Mesenchymal stem cell (in vitro differentiated cells and primary cell): Measurements from ENCODE around the gene CXCR6. TPM values are rescaled to one million over a fixed set of nuclear protein-coding genes. Genes with fewer than 3 reads are reported as not detected.
A peak's percentile ranks its signal among the peaks of the same experiment; 100 is the strongest.

ENCODE experiments used
- DNase-seq: peaks from one replicate; pipeline ENCODE4 v3.0.0-alpha.2; 2013
- H2AFZ ChIP-seq: one replicate; pipeline ENCODE4 v1.6.1; 2013; ENCODE audit warnings: low read depth, mild to moderate bottlenecking, control low read depth, inconsistent platforms, low read length, moderate library complexity
- H2AK5ac ChIP-seq: 2 replicates; pipeline ENCODE4 v1.6.1; 2013; ENCODE audit warnings: low read length, moderate library complexity, mild to moderate bottlenecking, inconsistent platforms; ENCODE audit not compliant: severe bottlenecking
- H2BK120ac ChIP-seq: one replicate; pipeline ENCODE4 v1.6.1; 2013; ENCODE audit warnings: low read depth, mild to moderate bottlenecking, inconsistent platforms, low read length, moderate library complexity
- H2BK12ac ChIP-seq, 2 experiments: one replicate each; pipeline ENCODE4 v1.6.1; 2013; ENCODE audit warnings: inconsistent platforms in 2 of 2, low read length in 2 of 2, mild to moderate bottlenecking in 2 of 2, moderate library complexity in 2 of 2, control low read depth in 1 of 2
- H2BK15ac ChIP-seq: one replicate; pipeline ENCODE4 v1.6.1; 2013; ENCODE audit warnings: mild to moderate bottlenecking, low read depth, inconsistent platforms; ENCODE audit not compliant: poor library complexity, severe bottlenecking
- H2BK5ac ChIP-seq: 2 replicates; pipeline ENCODE4 v1.6.1; 2013; ENCODE audit warnings: low read depth, mild to moderate bottlenecking, low read length, control low read depth, inconsistent platforms; ENCODE audit not compliant: poor library complexity, severe bottlenecking
- H3K14ac ChIP-seq, 2 experiments: one replicate each; pipeline ENCODE4 v1.6.1; 2013; ENCODE audit warnings: inconsistent platforms in 2 of 2, low read length in 2 of 2, control low read depth in 1 of 2, mild to moderate bottlenecking in 1 of 2, moderate library complexity in 1 of 2
- H3K18ac ChIP-seq, 2 experiments: one replicate each; pipeline ENCODE4 v1.6.1; 2013; ENCODE audit warnings: inconsistent platforms in 2 of 2, low read length in 2 of 2, control low read depth in 1 of 2, low read depth in 1 of 2, mild to moderate bottlenecking in 1 of 2
- H3K23ac ChIP-seq, 2 experiments: one replicate each; pipeline ENCODE4 v1.6.1; 2013; ENCODE audit warnings: inconsistent platforms in 2 of 2, low read length in 2 of 2, mild to moderate bottlenecking in 2 of 2, moderate library complexity in 2 of 2, control low read depth in 1 of 2
- H3K27ac ChIP-seq: 2 replicates; pipeline ENCODE4 v1.5.1; 2013; ENCODE audit warnings: mild to moderate bottlenecking, moderate library complexity, low read length, control low read depth, inconsistent platforms; ENCODE audit not compliant: poor library complexity, severe bottlenecking
- H3K27me3 ChIP-seq, 2 experiments: 2 replicates each; pipeline versions ENCODE4 v1.6.1 to v1.7.0; 2013; ENCODE audit warnings: low read length in 2 of 2, mild to moderate bottlenecking in 2 of 2, moderate library complexity in 2 of 2, control low read depth in 1 of 2, inconsistent platforms in 1 of 2; ENCODE audit not compliant: control insufficient read depth in 1 of 2, insufficient read depth in 1 of 2
- H3K36me3 ChIP-seq, 2 experiments: 2 replicates each; pipeline versions ENCODE4 v1.6.1 to v1.7.0; 2013; ENCODE audit warnings: low read length in 2 of 2, control low read depth in 1 of 2, inconsistent platforms in 1 of 2, low read depth in 1 of 2, mild to moderate bottlenecking in 1 of 2; ENCODE audit not compliant: insufficient read depth in 2 of 2, control insufficient read depth in 1 of 2
- H3K4ac ChIP-seq, 2 experiments: one replicate each; pipeline ENCODE4 v1.6.1; 2013; ENCODE audit warnings: inconsistent platforms in 2 of 2, low read length in 2 of 2, mild to moderate bottlenecking in 2 of 2, moderate library complexity in 2 of 2, control low read depth in 1 of 2, low read depth in 1 of 2
- H3K4me1 ChIP-seq: 2 replicates; pipeline ENCODE4 v1.6.1; 2013; ENCODE audit warnings: low read depth, low read length, control low read depth; ENCODE audit not compliant: control insufficient read depth, insufficient read depth
- H3K4me2 ChIP-seq: 2 replicates; pipeline ENCODE4 v1.6.1; 2013; ENCODE audit warnings: low read length, mild to moderate bottlenecking, inconsistent platforms; ENCODE audit not compliant: poor library complexity, severe bottlenecking
- H3K4me3 ChIP-seq, 2 experiments: 2 replicates each; pipeline versions ENCODE4 v1.5.1 to v1.7.0; 2013; ENCODE audit warnings: low read length in 2 of 2, mild to moderate bottlenecking in 2 of 2, control low read depth in 1 of 2, low read depth in 1 of 2; ENCODE audit not compliant: insufficient read depth in 1 of 2
- H3K79me1 ChIP-seq: replicated peaks from 2 replicates; pipeline ENCODE4 v1.6.1; 2013; ENCODE audit warnings: mild to moderate bottlenecking, control low read depth, low read length, inconsistent platforms; ENCODE audit not compliant: poor library complexity, severe bottlenecking
- H3K9ac ChIP-seq: 2 replicates; pipeline ENCODE4 v1.7.0; 2013; ENCODE audit warnings: mild to moderate bottlenecking, low read length, moderate library complexity
- H3K9me3 ChIP-seq: 2 replicates; pipeline ENCODE4 v1.7.0; 2013; ENCODE audit warnings: mild to moderate bottlenecking, low read length; ENCODE audit not compliant: control insufficient read depth
- H4K8ac ChIP-seq: one replicate; pipeline ENCODE4 v1.6.1; 2013; ENCODE audit warnings: inconsistent platforms, mild to moderate bottlenecking, low read length, moderate library complexity
- H4K91ac ChIP-seq: one replicate; pipeline ENCODE4 v1.6.1; 2013; ENCODE audit warnings: mild to moderate bottlenecking, low read length, inconsistent platforms
- WGBS: methylation state at CpG from one replicate; pipeline ENCODE4 v1.1.7; 2013; ENCODE audit warnings: mixed read lengths; 5-methylcytosine and 5-hydroxymethylcytosine counted together
- polyA plus RNA-seq, 2 experiments: library from polyadenylated mRNA; stranded (reverse); fragments of 200-250 nt; gene quantifications; one replicate each; pipeline ENCODE4 v1.2.3, GENCODE V29; 2013

CXCR6 gene
- not detected for polyA plus RNA-seq (2013, experiment 1 of 2)
- polyA plus RNA-seq (2013, experiment 2 of 2), result not detected

GRCh38 chr3:45943207-45943846 lies at the start of gene CXCR6:
Gene CXCR6, plus strand, starts transcription at chr3:45943464. Its CDS starts 3,018 bp downstream, at chr3:45946482.
- Histone ChIP-seq H2BK5ac (no peak within 1 kb of the TSS), H2AFZ (no peak within 1 kb of the TSS), H3K27ac (no peak within 1 kb of the TSS), H3K9me3 (no peaks in the 10 kb centered on the region), H3K4ac (no peak within 1 kb of the TSS), H3K18ac (peak within 1 kb of the TSS in 1 of 2 experiments; percentile 42), H2BK12ac (no peak within 1 kb of the TSS), H3K27me3 (no peaks in the 10 kb centered on the region), H3K79me1 (no peaks in the 10 kb centered on the region), H4K91ac (no peak within 1 kb of the TSS), H3K4me3 (peak within 1 kb of the TSS in 1 of 2 experiments; percentile 4), H4K8ac (no peak within 1 kb of the TSS), H3K14ac (no peak within 1 kb of the TSS), H3K36me3 (peaks cover 28 to 40% of the 10 kb centered on the region in 2 experiments), H2AK5ac (no peak within 1 kb of the TSS), H3K23ac (no peak within 1 kb of the TSS), H2BK120ac (no peak within 1 kb of the TSS), H3K4me2 (no peak within 1 kb of the TSS), H3K4me1 (no peaks in the 10 kb centered on the region), H3K9ac (no peak within 1 kb of the TSS), H2BK15ac (no peak within 1 kb of the TSS)
- DNase-seq, result no peak
- WGBS, result 96% methylated on average over 8 of the region's 8 CpGs

GRCh38 chr3:45894015-45894414 lies 49.2 kb upstream of the CXCR6 start:
- Histone ChIP-seq H3K27me3 (peaks cover 0 to 11% of the 10 kb centered on the region in 2 experiments), H4K8ac (no peak overlapping the region), H3K14ac (no peak overlapping the region), H2AK5ac (no peak overlapping the region), H3K23ac (no peak overlapping the region), H3K9me3 (no peaks in the 10 kb centered on the region), H3K4ac (no peak overlapping the region), H3K4me3 (no peak overlapping the region), H3K27ac (no peak overlapping the region), H3K79me1 (no peaks in the 10 kb centered on the region), H3K4me1 (peaks cover 6% of the 10 kb centered on the region), H3K36me3 (no peaks in the 10 kb centered on the region), H2BK5ac (no peak overlapping the region), H3K18ac (no peak overlapping the region), H2AFZ (no peak overlapping the region), H2BK120ac (no peak overlapping the region), H3K9ac (no peak overlapping the region), H2BK12ac (no peak overlapping the region), H2BK15ac (peak overlapping the region; percentile 48), H3K4me2 (no peak overlapping the region), H4K91ac (no peak overlapping the region)
- 86% methylated on average over 5 of the region's 6 CpGs for WGBS
- no peak for DNase-seq

GRCh38 chr3:45895686-45896468 lies 47.4 kb upstream of the CXCR6 start:
- no peak overlapping the region for H2BK5ac ChIP-seq
- peak overlapping the region; percentile 62 for H4K91ac ChIP-seq
- peaks cover 0 to 17% of the 10 kb centered on the region in 2 experiments for H3K27me3 ChIP-seq
- no peak overlapping the region for H2AK5ac ChIP-seq
- H3K36me3 ChIP-seq, result no peaks in the 10 kb centered on the region
- no peak overlapping the region for H2BK120ac ChIP-seq
- H3K4me1 ChIP-seq, result peaks cover 6% of the 10 kb centered on the region
- peak overlapping the region in 1 of 2 experiments; percentile 59 for H2BK12ac ChIP-seq
- H3K4me2 ChIP-seq, result no peak overlapping the region
- no peak for DNase-seq
- peak overlapping the region in 1 of 2 experiments; percentile 71 for H3K14ac ChIP-seq
- H2AFZ ChIP-seq, result no peak overlapping the region
- no peaks in the 10 kb centered on the region for H3K9me3 ChIP-seq
- no peaks in the 10 kb centered on the region for H3K79me1 ChIP-seq
- H4K8ac ChIP-seq, result peak overlapping the region; percentile 51
- H3K27ac ChIP-seq, result no peak overlapping the region
- H3K9ac ChIP-seq, result no peak overlapping the region
- H3K4ac ChIP-seq, result peak overlapping the region in 1 of 2 experiments; percentile 80
- H3K18ac ChIP-seq, result peak overlapping the region; percentile 27 to 82
- H3K4me3 ChIP-seq, result no peak overlapping the region
- H2BK15ac ChIP-seq, result no peak overlapping the region
- peak overlapping the region in 1 of 2 experiments; percentile 59 for H3K23ac ChIP-seq
- 94% methylated on average over 3 of the region's 5 CpGs for WGBS

GRCh38 chr3:45896956-45897355 lies 46.3 kb upstream of the CXCR6 start:
- Histone ChIP-seq H2AFZ (peak overlapping the region; percentile 77), H3K79me1 (no peaks in the 10 kb centered on the region), H2BK5ac (no peak overlapping the region), H3K4ac (peak overlapping the region; percentile 35 to 80), H3K27me3 (peaks cover 6 to 17% of the 10 kb centered on the region in 2 experiments), H3K36me3 (no peaks in the 10 kb centered on the region), H3K14ac (peak overlapping the region in 1 of 2 experiments; percentile 73), H2BK120ac (no peak overlapping the region), H2BK12ac (peak overlapping the region in 1 of 2 experiments; percentile 59), H4K91ac (no peak overlapping the region), H3K27ac (no peak overlapping the region), H3K18ac (peak overlapping the region; percentile 87 to 95), H3K4me3 (no peak overlapping the region), H3K23ac (no peak overlapping the region), H3K9me3 (no peaks in the 10 kb centered on the region), H3K4me1 (peaks cover 6% of the 10 kb centered on the region), H4K8ac (no peak overlapping the region), H2AK5ac (no peak overlapping the region), H2BK15ac (no peak overlapping the region), H3K4me2 (no peak overlapping the region), H3K9ac (no peak overlapping the region)
- WGBS, result 10% methylated on average over 2 of the region's 3 CpGs
- peak; percentile 82 for DNase-seq
